Neural cell (in vitro differentiated cells): Measurements from ENCODE around the gene KIAA1614.

ENCODE experiments used
- CTCF ChIP-seq: fragments of 450-650 bp; IDR thresholded peaks from 2 replicates; pipeline ENCODE4 v1.5.1; 2014; ENCODE audit warnings: antibody characterized with exemption, mild to moderate bottlenecking, moderate library complexity; ENCODE audit not compliant: poor library complexity, severe bottlenecking
- EP300 ChIP-seq: fragments of 450-650 bp; conservative IDR thresholded peaks from 2 replicates; pipeline ENCODE4 v1.6.1; 2014; ENCODE audit warnings: antibody characterized with exemption, mild to moderate bottlenecking, moderate library complexity; ENCODE audit not compliant: poor library complexity, severe bottlenecking
- EZH2 ChIP-seq: fragments of 200-600, 300-800 bp; shearing (Covaris generic), sonication (generic); IDR thresholded peaks from 2 replicates; pipeline ENCODE4 v1.6.1; 2014; ENCODE audit warnings: antibody characterized with exemption, low read length, borderline replicate concordance, mild to moderate bottlenecking; ENCODE audit not compliant: insufficient read depth, poor library complexity, severe bottlenecking
- MXI1 ChIP-seq: fragments of 450-650 bp; conservative IDR thresholded peaks from 2 replicates; pipeline ENCODE4 v1.6.1; 2014; ENCODE audit warnings: antibody characterized with exemption, mild to moderate bottlenecking; ENCODE audit not compliant: poor library complexity, severe bottlenecking
- POLR2AphosphoS5 ChIP-seq: IDR thresholded peaks from 2 replicates; pipeline ENCODE4 v1.6.1; 2012
- RAD21 ChIP-seq: fragments of 450-650 bp; conservative IDR thresholded peaks from 2 replicates; pipeline ENCODE4 v1.6.1; 2014; ENCODE audit warnings: antibody characterized with exemption, mild to moderate bottlenecking, moderate library complexity

GRCh38 chr1:180937012-180937372 lies 24.3 kb downstream of the KIAA1614 start:
- no peak for TF ChIP-seq CTCF
- no peak for TF ChIP-seq RAD21
- TF ChIP-seq MXI1 = no peak
- no peak for TF ChIP-seq POLR2AphosphoS5
- TF ChIP-seq EZH2 = no peak
- TF ChIP-seq EP300 = no peak
